Fibroblast of skin of left biceps (primary cell): Measurements from ENCODE around the gene RPS6KB2.
"Not testable (repeated sequence)": the region's sequence is repeated elsewhere in the genome, so short reads cannot be mapped to it uniquely, and the experiment has no call there.

Experiments
- DNase-seq, 2 experiments: peaks; one replicate each; pipeline ENCODE4 v3.0.0-alpha.2; 2013; ENCODE audit warnings: low read depth in 2 of 2

Gene RPS6KB2

GRCh38 chr11:67397986-67398660 lies 30.2 kb upstream of the RPS6KB2 start:
- DNase-seq = no peak

DNA sequence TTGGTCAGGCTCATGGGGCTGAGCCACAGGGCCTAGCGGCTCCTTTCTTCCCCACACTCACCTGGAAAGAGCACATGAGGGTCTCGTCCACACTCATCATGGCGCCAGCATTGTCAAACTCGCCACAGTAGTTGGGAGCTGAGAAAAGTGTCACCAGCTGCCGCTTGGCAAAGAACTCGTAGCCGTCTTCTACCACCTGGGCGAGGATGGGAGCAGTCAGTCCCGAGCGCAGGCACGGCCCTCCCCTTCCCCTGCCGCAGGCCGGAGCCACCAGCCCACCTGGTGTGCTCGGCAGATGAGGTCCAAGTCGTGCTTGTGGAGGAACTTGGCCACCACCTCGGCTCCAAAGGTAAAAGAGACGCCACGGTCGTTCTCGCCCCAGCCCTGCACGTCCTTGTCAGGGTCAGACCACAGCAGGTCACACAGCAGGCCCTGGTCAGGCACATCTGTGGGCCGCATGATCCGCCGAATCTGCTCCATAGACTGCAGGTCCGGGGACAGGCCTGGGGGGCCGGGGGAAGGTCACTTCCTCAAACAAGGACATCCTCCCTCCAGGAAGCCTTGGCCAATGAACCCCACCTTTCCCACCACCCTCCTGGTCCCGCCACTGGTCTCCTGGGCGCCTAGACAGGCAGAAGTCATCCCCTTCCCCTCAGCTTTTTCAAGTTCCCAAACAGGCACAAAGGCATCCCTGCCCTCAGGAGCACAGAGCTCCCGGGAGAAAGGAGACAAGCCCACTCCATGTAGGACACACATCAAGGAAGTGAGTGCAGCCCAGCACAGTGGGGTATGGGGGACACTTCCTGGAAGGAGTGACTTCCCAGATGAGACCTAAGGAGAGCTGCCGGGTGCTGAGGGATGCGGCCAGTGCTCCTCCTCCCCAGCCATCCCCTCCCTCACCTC lies 29.4 kb upstream of the RPS6KB2 start:
- no peak for DNase-seq

- no peak for DNase-seq
Observed at GRCh38 chr11:67400251-67400941, 27.9 kb upstream of the RPS6KB2 start.

GRCh38 chr11:67400942-67401494 lies 27.3 kb upstream of the RPS6KB2 start:
- DNase-seq = no peak

- DNase-seq = peak; percentile 61 to 69
Observed at GRCh38 chr11:67401495-67402191, 26.7 kb upstream of the RPS6KB2 start, which contains the start of gene PPP1CA. PPP1CA (minus strand) TSS chr11:67401858; CDS start chr11:67401782, 76 bp downstream.

DNA sequence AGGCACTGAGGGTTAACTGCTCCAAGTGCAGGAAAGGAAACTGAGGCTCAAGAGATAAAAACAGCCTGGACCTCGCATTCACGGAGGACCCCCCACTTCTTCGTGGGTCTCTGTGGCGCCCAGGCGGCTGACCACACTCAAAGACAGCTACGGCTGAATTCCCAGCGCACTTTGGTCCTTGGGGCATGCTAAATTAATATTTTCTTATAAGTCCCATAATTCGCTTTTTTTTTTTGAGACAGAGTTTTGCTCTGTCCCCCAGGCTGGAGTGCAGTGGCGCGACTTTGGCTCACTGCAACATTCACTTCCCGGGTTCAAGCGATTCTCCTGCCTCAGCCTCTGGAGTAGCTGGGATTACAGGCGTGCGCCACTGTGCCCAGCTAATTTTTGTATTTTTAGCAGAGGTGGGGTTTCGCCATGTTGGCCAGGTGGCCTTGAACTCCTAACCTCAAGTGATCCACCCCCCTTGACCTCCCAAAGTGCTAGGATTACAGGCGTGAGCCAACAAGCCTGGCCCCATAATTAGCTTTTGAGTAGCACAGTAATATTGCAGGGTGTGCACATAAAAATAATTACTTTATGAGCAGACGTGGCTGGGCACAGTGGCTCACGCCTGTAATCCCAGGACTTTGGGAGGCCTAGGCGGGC lies 26.0 kb upstream of the RPS6KB2 start:
- not testable (repeated sequence) for DNase-seq

DNA sequence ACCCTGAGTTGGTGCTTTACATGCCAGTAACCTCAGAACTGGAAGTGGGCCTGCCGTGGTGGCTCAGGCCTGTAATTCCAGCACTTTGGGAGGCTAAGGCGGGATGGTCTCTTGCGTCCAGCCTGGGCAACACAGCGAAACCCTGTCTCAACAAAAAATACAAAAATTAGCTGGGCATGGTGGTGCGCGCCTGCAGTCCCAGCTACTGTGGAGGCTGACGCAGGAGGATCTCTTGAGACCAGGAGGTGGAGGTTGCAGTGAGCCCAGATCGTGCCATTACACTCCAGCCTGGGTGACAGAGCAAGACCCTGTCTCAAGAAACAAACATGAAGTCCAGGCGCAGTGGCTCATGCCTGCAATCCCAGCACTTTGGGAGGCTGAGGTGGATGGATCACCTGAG lies 25.2 kb upstream of the RPS6KB2 start:
- not testable (repeated sequence) for DNase-seq

DNA sequence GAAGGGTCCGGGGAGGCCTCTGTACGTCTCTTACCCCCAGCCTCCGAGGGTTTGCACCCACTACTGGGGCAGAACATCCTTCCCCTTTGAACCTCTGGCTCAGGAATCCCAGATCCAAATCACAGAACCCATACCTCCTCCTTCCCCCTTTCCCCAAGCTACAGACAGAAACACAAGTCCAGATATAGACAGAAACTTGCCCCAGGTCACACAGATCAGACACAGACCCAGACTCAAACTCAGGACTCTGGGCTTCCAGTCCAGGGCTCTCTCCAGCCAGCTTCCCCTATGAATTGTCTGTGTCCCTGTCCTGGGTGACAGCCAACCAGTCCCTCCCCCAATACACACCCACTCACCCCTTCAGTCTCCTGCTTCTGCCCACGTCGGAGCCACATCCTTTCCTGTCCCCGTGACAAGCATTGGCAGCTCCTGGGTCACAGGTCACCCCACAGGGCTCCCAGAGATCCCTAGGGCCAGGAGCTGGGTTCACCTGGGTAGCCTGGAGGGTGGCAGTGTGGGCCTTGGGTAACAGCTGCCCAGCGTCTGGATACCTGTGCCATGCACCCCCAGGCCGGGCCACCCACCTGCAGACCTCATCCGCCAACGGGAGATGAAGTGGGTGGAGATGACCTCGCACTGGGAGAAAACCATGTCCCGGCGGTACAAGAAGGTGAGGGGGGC lies 23.6 kb upstream of the RPS6KB2 start:
- no peak for DNase-seq

DNA sequence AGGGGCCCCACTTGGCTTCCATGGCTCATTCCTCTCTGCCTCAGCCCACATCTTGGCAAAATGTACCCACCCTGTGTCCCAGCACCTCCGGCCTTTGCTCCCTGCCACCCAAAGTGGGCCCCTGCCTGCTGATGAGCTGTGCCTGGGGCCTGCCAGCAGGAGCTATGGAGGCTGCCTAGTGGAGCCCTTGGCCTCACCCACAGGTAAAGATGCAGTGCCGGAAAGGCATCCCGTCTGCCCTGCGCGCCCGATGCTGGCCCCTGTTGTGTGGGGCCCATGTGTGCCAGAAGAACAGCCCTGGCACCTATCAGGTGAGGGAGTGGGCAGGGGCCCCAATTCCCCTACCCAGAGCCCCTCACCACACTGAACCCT lies 23.1 kb upstream of the RPS6KB2 start:
- no peak for DNase-seq

DNA sequence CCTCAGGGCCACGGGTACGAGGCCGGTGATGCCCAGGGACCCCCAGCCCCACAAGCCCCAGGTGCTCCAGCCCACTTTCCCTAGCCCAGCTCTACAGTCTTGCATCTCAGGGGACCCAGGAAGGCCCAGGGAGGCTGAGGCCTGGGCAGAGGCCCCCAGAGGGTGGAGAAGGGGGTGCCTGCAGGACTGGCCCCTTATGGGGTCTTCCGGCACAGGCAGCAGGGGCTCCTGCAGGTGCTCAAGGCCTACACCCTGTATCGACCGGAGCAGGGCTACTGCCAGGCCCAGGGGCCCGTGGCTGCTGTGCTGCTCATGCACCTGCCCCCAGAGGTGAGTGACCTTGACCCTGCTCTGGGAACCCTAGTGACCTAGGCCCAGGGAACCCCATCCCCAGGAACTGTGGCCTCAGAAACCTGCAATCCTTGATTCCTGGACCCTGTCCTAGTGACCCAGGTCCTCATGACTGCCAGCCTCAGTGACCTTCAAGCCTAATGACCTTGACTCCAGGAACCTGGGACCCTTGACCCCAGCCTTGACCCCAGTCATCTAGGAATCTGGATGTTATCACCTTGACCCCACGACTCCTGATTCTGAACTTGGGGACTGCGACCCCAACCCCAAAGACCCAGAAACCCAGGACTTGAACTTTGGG lies 22.5 kb upstream of the RPS6KB2 start:
- no peak for DNase-seq

GRCh38 chr11:67406420-67406968 lies 21.8 kb upstream of the RPS6KB2 start:
- no peak for DNase-seq

GRCh38 chr11:67406969-67407687 lies 21.2 kb upstream of the RPS6KB2 start:
- no peak for DNase-seq

- no peak for DNase-seq
Observed at GRCh38 chr11:67407688-67408163, 20.6 kb upstream of the RPS6KB2 start.

GRCh38 chr11:67408437-67409200 lies 19.7 kb upstream of the RPS6KB2 start:
- no peak for DNase-seq

GRCh38 chr11:67409261-67409666 lies 19.0 kb upstream of the RPS6KB2 start:
- DNase-seq = no peak

- no peak for DNase-seq
Observed at GRCh38 chr11:67409781-67410368, 18.4 kb upstream of the RPS6KB2 start.

DNA sequence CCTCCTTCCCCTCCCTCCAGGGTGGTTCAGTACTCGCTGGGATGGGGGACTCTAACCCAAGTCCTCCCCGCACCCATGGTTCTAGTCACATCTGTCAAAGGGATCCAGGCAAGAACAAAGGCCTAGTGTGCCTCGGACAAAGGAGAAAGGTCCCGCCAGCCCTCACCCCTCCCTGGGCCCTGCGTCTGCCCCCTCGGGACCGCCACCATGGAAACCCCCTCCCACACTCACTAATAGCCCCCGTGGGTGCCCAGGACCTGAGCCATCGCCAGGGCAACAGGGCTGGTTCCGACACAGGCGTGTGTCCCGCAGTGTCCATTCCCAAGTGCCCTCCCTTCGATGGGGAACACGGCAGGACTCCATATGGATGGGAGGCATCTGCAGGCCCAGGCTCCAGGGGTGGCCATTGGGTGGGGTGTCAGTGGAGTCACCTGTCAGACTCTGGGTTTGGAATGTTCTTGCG lies 17.9 kb upstream of the RPS6KB2 start:
- no peak for DNase-seq
